HL-60 (cell line): ENCODE data around the gene C17orf113.

ENCODE experiments used
- DNase-seq, 2 experiments: peaks; one replicate each; pipeline ENCODE4 v3.0.0-alpha.2; 2010 to 2020; ENCODE audit warnings: low read depth in 1 of 2, low spot score in 1 of 2
- H3K27ac ChIP-seq: fragments of 250-450 bp; sonication (Bioruptor Pico); replicated peaks from 2 replicates; pipeline ENCODE4 v1.5.1; 2020; ENCODE audit warnings: mild to moderate bottlenecking, moderate library complexity
- H3K27me3 ChIP-seq: fragments of 250-450 bp; sonication (Bioruptor Pico); 2 replicates; pipeline ENCODE4 v1.5.1; 2021; ENCODE audit warnings: mild to moderate bottlenecking, moderate library complexity; ENCODE audit not compliant: insufficient read depth, poor library complexity, severe bottlenecking
- H3K4me3 ChIP-seq: replicated peaks from 2 replicates; pipeline ENCODE4 v1.5.1; 2011; ENCODE audit warnings: mild to moderate bottlenecking, control low read depth, low read length; ENCODE audit not compliant: insufficient read depth
- CTCF ChIP-seq: IDR thresholded peaks from one replicate; pipeline ENCODE4 v1.5.1; 2011; ENCODE audit warnings: low read length, control low read depth, inconsistent platforms; ENCODE audit not compliant: insufficient read depth
- GABPA ChIP-seq: IDR thresholded peaks from 2 replicates; pipeline ENCODE4 v1.6.1; 2012; ENCODE audit warnings: low read depth
- POLR2AphosphoS5 ChIP-seq: IDR thresholded peaks from 2 replicates; pipeline ENCODE4 v1.6.1; 2012; ENCODE audit warnings: low read depth
- REST ChIP-seq: IDR thresholded peaks from 2 replicates; pipeline ENCODE4 v1.6.1; 2012; ENCODE audit warnings: low read depth; ENCODE audit not compliant: insufficient replicate concordance
- SPI1 ChIP-seq: IDR thresholded peaks from 2 replicates; pipeline ENCODE4 v1.6.1; 2012; ENCODE audit warnings: low read depth, mild to moderate bottlenecking, borderline replicate concordance

The C17orf113 gene

GRCh38 chr17:42049834-42050392 lies 488 bp downstream of the C17orf113 start:
- no peak for TF ChIP-seq GABPA
- no peak for TF ChIP-seq CTCF
- no peak for TF ChIP-seq POLR2AphosphoS5
- TF ChIP-seq REST, result no peak
- no peak for TF ChIP-seq SPI1
- Histone ChIP-seq H3K27ac (no peak overlapping the region), H3K4me3 (peak overlapping the region; percentile 55), H3K27me3 (peaks cover 12% of the 10 kb centered on the region)
- no peak for DNase-seq

- DNase-seq, result no peak
- TF ChIP-seq GABPA, result no peak
- no peak for TF ChIP-seq CTCF
- no peak for TF ChIP-seq SPI1
- no peak for TF ChIP-seq REST
- TF ChIP-seq POLR2AphosphoS5, result no peak
- H3K4me3 ChIP-seq, result no peak overlapping the region
- peaks cover 4% of the 10 kb centered on the region for H3K27me3 ChIP-seq
- no peak overlapping the region for H3K27ac ChIP-seq
Observed at GRCh38 chr17:42047343-42047742, 3.1 kb downstream of the C17orf113 start.

GRCh38 chr17:42045719-42046118 lies 4.7 kb downstream of the C17orf113 start:
- TF ChIP-seq GABPA (no peak), POLR2AphosphoS5 (no peak), CTCF (no peak), SPI1 (no peak), REST (no peak)
- Histone ChIP-seq H3K27ac (no peak overlapping the region), H3K27me3 (no peaks in the 10 kb centered on the region), H3K4me3 (no peak overlapping the region)
- no peak for DNase-seq
